ENCODE data around the gene RPL31.
A peak's percentile ranks its signal among the peaks of the same experiment; 100 is the strongest.

The RPL31 gene

GRCh38 chr2:100983684-100984310, 18.3 kb upstream of the RPL31 start:
- ChIA-PET POLR2A (no interaction called here), CTCF (interaction anchor here (0.6 to 2.5 kb wide), 7 partner anchors 13 to 377 kb away, joined by 3 to 33 read pairs (median 4); no protein-coding TSS in a partner anchor)
- no peak for DNase-seq (ENCODE audit: low read depth, low spot score)
- TF ChIP-seq CTCF (IDR thresholded peaks at IDR 0.05; ENCODE audit: insufficient read depth, low read length, missing control alignments) = no peak
- no peak overlapping the region for H3K4me3 ChIP-seq (ENCODE audit: low read depth, low read length)

GRCh38 chr2:100984892-100985307, 17.2 kb upstream of the RPL31 start:
- DNase-seq (ENCODE audit: low read depth, low spot score) = no peak
- no peak overlapping the region for H3K4me3 ChIP-seq (ENCODE audit: low read depth, low read length)
- ChIA-PET CTCF (interaction anchor here (0.6 to 6.7 kb wide), 18 partner anchors 8 to 389 kb away, joined by 3 to 185 read pairs (median 5); partner anchors contain the start of gene RPL31), POLR2A (no interaction called here)
- TF ChIP-seq CTCF (IDR thresholded peaks at IDR 0.05; ENCODE audit: insufficient read depth, low read length, missing control alignments) = peak; percentile 91

GRCh38 chr2:100986157-100986556, 15.9 kb upstream of the RPL31 start:
- POLR2A ChIA-PET = no interaction called here

GRCh38 chr2:100987536-100987935, 14.6 kb upstream of the RPL31 start:
- CTCF ChIA-PET = interaction anchor here (1.1 to 6.7 kb wide), 6 partner anchors 11 to 380 kb away, joined by 3 to 185 read pairs (median 6); no protein-coding TSS in a partner anchor
- TF ChIP-seq CTCF (IDR thresholded peaks at IDR 0.05; ENCODE audit: insufficient read depth, low read length, missing control alignments) = no peak

More at GRCh38 chr2:100986157-100986556, 15.9 kb upstream of the RPL31 start:
- no peak overlapping the region for H3K4me3 ChIP-seq (ENCODE audit: low read depth, low read length)
- DNase-seq (ENCODE audit: low read depth, low spot score) = no peak
- CTCF ChIA-PET = interaction anchor here (0.7 to 6.7 kb wide), 28 partner anchors 8 to 382 kb away, joined by 3 to 185 read pairs (median 4); partner anchors contain the start of gene RPL31
- TF ChIP-seq CTCF (IDR thresholded peaks at IDR 0.05; ENCODE audit: insufficient read depth, low read length, missing control alignments) = no peak

GRCh38 chr2:100987974-100988373, 14.1 kb upstream of the RPL31 start:
- H3K4me3 ChIP-seq (ENCODE audit: low read depth, low read length) = no peak overlapping the region
- POLR2A ChIA-PET = interaction anchor here (0.8 kb wide), 1 partner anchor 14 kb away, joined by 3 read pairs; no protein-coding TSS in a partner anchor
- CTCF ChIA-PET = interaction anchor here (1.1 to 6.7 kb wide), 5 partner anchors 10 to 381 kb away, joined by 3 to 185 read pairs (median 6); no protein-coding TSS in a partner anchor
- no peak for DNase-seq (ENCODE audit: low read depth, low spot score)
- no peak for TF ChIP-seq CTCF (IDR thresholded peaks at IDR 0.05; ENCODE audit: insufficient read depth, low read length, missing control alignments)

More at GRCh38 chr2:100987536-100987935, 14.6 kb upstream of the RPL31 start:
- DNase-seq (ENCODE audit: low read depth, low spot score) = no peak
- POLR2A ChIA-PET = interaction anchor here (0.8 kb wide), 1 partner anchor 14 kb away, joined by 3 read pairs; no protein-coding TSS in a partner anchor
- H3K4me3 ChIP-seq (ENCODE audit: low read depth, low read length) = no peak overlapping the region
